ENCODE measurements around the gene ZNF608.

The ZNF608 gene

DNA sequence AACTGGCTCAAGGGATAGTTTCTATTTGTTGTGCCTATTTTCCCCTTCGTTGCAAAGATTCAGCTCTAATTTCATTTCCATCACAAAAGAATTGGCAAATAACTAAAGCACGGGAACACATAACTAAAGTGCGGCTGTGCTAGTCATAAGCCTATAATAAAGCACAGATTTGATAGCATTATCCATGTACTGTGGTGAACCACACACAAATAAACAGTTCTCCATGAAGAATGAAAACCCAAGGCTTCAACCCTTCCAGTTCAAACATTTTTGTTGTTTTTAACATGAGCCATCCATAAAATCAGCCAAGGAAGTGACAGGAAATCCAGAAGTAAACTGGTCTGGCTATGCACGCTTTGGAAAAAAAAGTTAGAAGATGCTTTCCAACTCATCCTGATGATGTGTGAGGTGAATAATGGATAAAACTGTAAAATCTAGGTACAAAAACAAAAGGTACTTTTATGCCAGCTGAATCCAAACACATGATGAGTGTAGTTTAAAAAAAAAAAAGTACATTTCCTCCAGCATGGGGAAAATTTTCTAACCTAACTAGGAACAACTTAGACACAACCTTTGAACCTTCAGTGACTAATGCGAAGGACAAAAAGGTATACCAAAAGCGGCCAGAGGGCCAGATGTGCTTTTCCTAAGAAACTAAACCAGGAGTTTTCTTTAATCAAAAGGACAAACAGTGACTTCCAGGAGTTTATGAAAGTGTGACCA lies 10.2 kb downstream of the ZNF608 start:
- DNase-seq = no peak

GRCh38 chr5:124735169-124735858 lies 11.1 kb downstream of the ZNF608 start:
- DNase-seq = no peak

GRCh38 chr5:124734574-124735168 lies 11.8 kb downstream of the ZNF608 start:
- no peak for DNase-seq

DNA sequence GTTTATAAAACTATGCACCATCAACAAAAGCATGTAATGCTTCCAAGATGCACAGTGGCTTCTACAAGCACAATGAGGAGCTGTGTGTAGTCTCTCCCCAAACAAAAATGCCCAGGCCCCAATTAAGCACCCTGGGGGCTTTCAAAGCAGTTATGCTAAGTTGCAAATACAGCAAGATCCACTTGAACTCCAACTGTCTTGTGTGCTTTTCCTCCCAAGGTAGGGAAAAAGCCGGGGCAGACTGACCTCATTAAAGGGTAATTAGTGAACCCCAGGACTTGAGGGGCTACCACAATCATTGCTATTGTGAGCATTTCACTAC lies 13.1 kb downstream of the ZNF608 start:
- no peak for DNase-seq

DNA sequence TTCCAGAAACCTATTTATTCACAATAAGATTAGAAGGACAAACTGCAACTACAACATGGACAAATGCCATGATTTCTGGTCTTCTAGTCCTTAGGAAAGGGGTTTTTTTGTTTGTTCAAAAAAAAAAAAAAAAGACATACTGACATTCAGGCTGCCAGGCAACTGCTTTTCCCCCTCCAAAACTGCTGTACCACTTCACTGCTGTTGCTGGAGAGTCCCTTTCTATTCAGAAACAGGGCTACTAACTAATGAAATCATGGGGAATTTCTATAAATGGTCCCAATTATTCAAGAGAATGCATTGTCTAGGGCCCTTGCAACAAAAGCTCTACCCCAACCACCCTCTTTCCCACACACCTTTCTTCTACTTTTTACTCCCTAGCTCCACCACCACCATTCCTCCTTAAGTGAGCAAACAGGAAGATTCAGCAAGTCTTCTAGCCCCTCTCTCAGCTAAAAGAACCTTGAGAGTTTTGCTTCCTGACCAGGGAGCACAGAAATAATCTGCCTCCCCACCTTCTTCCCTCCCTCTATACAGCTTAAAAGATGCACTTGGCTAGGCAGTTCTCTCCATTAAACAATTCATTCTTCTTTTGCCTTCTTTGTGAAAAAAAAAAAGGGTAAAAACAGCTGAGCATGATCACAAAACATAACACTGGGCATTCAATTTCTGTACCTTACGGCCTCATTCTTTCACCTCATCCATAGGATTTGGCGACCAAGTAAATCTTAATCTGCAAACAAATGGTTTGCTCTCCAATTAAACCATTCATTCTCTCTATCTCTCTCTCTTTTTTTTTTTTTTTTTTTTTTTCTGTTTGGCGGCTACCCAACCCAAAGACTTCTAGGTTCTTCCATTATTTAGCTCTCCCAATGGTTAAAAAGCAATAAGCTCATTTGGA lies 13.8 kb downstream of the ZNF608 start:
- DNase-seq = no peak

- DNase-seq = no peak
Measured at GRCh38 chr5:124730381-124730780, 16.1 kb downstream of the ZNF608 start.

- no peak for DNase-seq
Measured at GRCh38 chr5:124729720-124730359, 16.6 kb downstream of the ZNF608 start.

- no peak for DNase-seq
Measured at GRCh38 chr5:124728968-124729332, 17.5 kb downstream of the ZNF608 start.

DNA sequence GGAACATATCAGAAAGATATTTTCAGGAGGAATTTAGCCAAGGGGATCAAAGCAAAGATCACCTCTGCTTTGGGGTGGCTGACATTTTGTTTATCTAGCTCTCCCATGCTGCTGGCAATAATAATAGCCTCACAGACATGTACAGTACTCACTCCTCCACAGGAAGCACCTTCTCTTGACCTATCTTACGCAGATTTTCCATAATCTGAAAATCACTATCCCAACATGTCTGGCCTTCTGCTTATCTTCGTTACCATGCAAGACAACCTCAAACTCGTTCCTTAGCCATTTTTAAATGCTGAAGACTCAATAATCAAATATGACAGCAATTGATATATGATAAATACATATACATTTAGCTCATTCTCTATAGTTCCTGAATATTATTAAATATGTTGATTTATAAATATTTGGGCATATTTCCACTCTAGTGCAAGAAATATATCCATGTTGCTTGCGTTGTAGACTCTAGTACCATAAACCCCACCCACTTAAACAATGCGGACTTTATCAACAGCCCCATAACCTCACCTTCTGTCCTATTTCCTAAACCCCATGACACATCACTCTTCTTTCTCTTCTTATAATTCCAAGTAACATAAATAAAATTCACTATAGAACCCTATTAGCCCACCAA lies 18.0 kb downstream of the ZNF608 start:
- DNase-seq = no peak

GRCh38 chr5:124726631-124727362 lies 19.6 kb downstream of the ZNF608 start:
- DNase-seq = no peak

DNA sequence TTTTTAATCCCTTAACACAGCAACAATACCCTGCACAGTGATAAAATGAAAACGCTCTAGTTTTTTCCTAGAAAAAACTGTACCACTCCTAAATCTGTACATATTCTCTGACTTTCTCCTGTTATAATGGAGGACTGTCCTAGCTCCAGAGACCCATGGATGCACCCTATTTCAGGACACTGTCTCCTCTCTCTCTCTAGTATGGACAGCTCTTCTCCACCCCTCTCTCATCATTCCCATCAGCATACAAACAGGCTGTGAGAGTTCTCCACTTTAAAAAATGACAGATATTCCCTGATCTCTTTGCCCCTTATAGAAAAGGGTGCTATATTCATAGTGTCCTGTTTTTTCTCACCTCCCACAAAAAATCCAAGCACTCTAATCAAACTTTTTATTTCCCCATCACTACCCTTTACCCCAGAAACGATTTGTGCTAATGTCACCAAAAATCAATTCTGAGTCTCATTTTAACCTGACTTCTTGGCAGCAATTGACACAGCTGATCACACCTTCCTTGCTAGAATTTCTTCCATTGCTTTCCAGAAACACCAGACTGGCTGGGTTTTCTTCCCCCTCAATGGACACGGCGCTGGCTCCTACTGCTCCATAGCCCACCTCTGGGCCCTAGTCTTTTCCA lies 20.7 kb downstream of the ZNF608 start:
- no peak for DNase-seq

GRCh38 chr5:124725040-124725434 lies 21.4 kb downstream of the ZNF608 start:
- DNase-seq = no peak

GRCh38 chr5:124724357-124725039 lies 21.9 kb downstream of the ZNF608 start:
- DNase-seq = no peak

GRCh38 chr5:124721229-124721735 lies 25.2 kb downstream of the ZNF608 start:
- no peak for DNase-seq

- no peak for DNase-seq
Measured at GRCh38 chr5:124720593-124720992, 25.8 kb downstream of the ZNF608 start.

GRCh38 chr5:124719113-124719967 lies 27.1 kb downstream of the ZNF608 start:
- DNase-seq = no peak

GRCh38 chr5:124718380-124718789 lies 28.1 kb downstream of the ZNF608 start:
- DNase-seq = no peak

DNA sequence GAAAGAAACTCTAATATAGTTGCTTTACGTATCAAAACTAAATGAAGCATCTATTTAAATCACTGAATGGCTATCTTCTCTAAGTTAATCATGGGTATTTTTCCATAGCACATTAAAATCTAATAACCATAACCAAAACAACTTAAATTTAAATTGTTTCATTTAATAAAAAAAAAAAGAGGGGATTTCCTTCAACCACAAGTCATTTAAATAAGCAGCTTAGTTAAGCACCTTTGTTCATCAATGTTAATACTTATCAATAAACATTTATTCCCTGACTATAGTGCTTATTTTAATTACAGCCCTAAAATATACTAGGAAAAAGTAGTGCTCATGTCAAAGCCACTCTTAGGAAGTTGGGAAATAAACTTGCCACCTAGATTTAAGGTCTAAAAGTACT lies 30.3 kb downstream of the ZNF608 start:
- DNase-seq = no peak

- no peak for DNase-seq
Measured at GRCh38 chr5:124714910-124715309, 31.5 kb downstream of the ZNF608 start.

Data from SIG-M5 (cell line).